GM19324 (cell line): Measurements from ENCODE around the gene OVOL2.
"Not testable (repeated sequence)": the region's sequence is repeated elsewhere in the genome, so short reads cannot be mapped to it uniquely, and the experiment has no call there.

ENCODE experiments used
- ATAC-seq: cut with Tn5 transposase; IDR thresholded peaks from one replicate; pipeline ENCODE4 v1.9.1; 2021; ENCODE audit warnings: mild to moderate bottlenecking, moderate library complexity; ENCODE audit not compliant: unreplicated experiment, low FRiP score

Gene OVOL2

GRCh38 chr20:18057101-18057993, at the start of gene OVOL2:
Gene OVOL2 (minus strand): TSS chr20:18057916. CDS start chr20:18057634, 282 bp downstream.
- no peak for ATAC-seq

- no peak for ATAC-seq
Observed at GRCh38 chr20:18103497-18103896, 45.8 kb upstream of the OVOL2 start.

- ATAC-seq = no peak
Observed at GRCh38 chr20:18101125-18101810, 43.6 kb upstream of the OVOL2 start.

GRCh38 chr20:18100569-18100968, 42.9 kb upstream of the OVOL2 start:
- ATAC-seq = not testable (repeated sequence)

GRCh38 chr20:18094191-18094590, 36.5 kb upstream of the OVOL2 start:
- ATAC-seq = no peak

GRCh38 chr20:18093388-18093787, 35.7 kb upstream of the OVOL2 start:
- ATAC-seq = no peak

GRCh38 chr20:18092890-18093289, 35.2 kb upstream of the OVOL2 start:
- no peak for ATAC-seq

GRCh38 chr20:18091623-18092022, 33.9 kb upstream of the OVOL2 start:
- no peak for ATAC-seq

- ATAC-seq = no peak
Observed at GRCh38 chr20:18090477-18090876, 32.8 kb upstream of the OVOL2 start.

- ATAC-seq = no peak
Observed at GRCh38 chr20:18090044-18090443, 32.3 kb upstream of the OVOL2 start.

- not testable (repeated sequence) for ATAC-seq
Observed at GRCh38 chr20:18088841-18089240, 31.1 kb upstream of the OVOL2 start.

GRCh38 chr20:18088298-18088697, 30.6 kb upstream of the OVOL2 start:
- not testable (repeated sequence) for ATAC-seq

- no peak for ATAC-seq
Observed at GRCh38 chr20:18087054-18087453, 29.3 kb upstream of the OVOL2 start.

- ATAC-seq = not testable (repeated sequence)
Observed at GRCh38 chr20:18080836-18081235, 23.1 kb upstream of the OVOL2 start.

- ATAC-seq = no peak
Observed at GRCh38 chr20:18079756-18080353, 22.1 kb upstream of the OVOL2 start.

- ATAC-seq = no peak
Observed at GRCh38 chr20:18077157-18077556, 19.4 kb upstream of the OVOL2 start.

- ATAC-seq = no peak
Observed at GRCh38 chr20:18072532-18072931, 14.8 kb upstream of the OVOL2 start.

GRCh38 chr20:18066421-18067333, 9.0 kb upstream of the OVOL2 start:
- no peak for ATAC-seq

GRCh38 chr20:18063676-18064075, 6.0 kb upstream of the OVOL2 start:
- no peak for ATAC-seq

GRCh38 chr20:18059603-18060002, 1.9 kb upstream of the OVOL2 start:
- ATAC-seq = no peak
